ENCODE measurements around the gene NHERF2.

Gene NHERF2

GRCh38 chr16:2026461-2027023 lies at the start of gene NHERF2:
NHERF2 (plus strand) TSS chr16:2026902; CDS start chr16:2027006, 104 bp downstream.
- no peak for DNase-seq

DNA sequence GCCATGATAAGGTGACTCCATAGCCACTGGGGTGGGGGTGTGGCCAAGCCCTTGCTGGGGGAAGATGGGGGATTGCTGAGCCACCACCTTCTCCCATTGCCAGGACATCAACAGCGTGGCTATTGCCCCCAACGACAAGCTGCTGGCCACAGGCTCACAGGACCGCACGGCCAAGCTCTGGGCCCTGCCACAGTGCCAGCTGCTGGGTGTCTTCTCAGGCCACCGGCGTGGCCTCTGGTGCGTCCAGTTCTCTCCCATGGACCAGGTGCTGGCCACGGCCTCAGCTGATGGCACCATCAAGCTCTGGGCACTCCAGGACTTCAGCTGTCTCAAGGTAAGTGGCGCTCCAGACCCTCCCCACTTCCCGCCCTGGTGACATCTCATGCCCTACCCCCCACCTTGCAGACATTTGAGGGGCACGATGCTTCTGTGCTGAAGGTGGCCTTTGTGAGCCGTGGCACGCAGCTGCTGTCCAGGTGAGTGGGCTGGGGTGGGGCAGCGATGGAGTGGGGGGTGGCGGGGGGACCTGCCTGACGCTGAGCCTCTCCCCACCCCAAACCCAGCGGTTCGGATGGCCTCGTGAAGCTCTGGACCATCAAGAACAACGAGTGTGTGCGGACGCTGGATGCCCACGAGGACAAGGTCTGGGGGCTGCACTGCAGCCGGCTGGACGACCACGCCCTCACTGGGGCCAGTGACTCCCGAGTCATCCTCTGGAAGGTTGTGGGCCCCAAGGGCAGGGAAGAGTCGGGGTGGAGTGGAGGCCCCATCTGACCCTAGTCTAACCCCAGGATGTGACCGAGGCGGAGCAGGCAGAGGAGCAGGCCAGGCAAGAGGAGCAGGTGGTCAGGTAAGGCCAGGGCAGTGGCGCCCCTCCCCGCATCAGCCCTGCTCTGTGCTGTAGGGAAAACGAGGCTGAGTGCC lies 49.5 kb upstream of the NHERF2 start:
- no peak for DNase-seq

GRCh38 chr16:1977875-1978268 lies 48.8 kb upstream of the NHERF2 start:
- no peak for DNase-seq

GRCh38 chr16:1978476-1979120 lies 48.1 kb upstream of the NHERF2 start:
- no peak for DNase-seq

DNA sequence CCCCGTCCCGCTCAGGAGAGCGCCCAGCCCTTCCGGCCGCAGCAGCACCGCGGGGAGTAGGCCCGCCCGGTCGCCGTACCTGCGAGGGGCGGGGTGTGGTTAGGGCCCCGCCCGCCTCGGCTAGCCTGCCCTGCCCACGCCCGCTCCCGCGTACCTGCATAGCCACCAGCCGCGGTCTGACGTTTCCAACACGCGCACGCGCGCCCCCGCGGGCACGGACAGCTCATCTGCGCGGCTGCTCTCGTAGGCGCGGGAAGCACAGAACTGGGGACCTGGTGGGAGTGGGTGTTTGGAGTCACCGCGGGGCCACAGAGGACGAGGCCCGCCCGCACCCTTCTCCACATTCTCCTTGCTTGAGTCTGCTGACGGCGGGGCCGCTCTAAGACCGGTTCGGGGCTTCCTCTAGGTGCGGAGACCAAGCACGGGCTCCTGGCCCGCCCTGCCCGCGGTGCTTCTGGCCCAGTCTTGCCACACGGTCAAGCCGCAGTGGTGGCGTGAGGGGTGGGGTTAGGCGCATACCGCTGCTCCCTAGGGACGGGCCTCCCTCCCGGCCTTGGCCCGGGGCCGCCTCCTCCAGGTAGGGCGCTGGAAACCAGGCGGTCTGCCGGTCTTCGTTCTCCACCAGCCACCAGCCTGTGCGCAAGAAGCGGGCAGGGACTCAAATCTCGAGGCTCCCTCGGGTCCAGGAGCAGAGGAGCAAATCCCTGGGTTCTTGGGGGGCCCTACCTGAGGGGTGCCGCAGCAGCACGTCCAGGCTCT lies 47.3 kb upstream of the NHERF2 start:
- peak; percentile 30 for DNase-seq

DNA sequence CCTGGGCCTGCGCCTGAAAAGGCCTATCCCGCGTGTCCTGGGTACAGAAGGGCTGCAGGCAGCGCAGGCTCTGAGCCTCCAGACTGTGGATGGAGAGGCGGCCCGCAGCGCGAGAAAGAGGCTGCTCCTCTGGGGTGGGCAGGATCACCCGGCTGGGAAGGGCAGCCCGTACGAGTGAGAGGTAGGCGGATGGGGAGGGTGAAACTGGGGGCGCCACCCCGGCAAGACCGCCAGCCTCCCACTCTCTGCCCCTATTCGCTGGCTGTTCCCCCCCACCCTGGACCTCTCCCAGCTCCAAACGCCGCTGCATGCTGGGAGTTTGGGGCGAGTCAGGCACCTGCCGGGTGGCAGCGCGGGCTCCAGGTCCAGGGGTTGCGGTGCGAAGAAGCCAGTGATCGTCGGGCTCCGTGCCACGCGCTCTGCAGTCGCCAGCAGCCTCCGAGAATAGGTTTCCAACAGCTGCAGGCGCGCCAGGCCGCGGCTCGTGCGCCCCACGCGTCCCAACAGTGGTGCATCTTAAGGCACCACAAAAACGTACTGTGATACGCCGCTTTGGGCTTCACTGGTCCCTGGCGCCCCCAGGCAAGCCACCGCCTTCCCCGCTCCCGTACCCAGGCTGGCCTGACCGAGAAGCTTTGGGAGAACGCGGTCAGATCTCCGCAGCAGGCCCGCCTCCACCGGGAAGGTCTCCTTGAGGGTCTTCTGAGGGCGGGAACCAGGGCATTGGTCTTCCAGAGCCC lies 46.5 kb upstream of the NHERF2 start:
- peak; percentile 43 for DNase-seq

DNA sequence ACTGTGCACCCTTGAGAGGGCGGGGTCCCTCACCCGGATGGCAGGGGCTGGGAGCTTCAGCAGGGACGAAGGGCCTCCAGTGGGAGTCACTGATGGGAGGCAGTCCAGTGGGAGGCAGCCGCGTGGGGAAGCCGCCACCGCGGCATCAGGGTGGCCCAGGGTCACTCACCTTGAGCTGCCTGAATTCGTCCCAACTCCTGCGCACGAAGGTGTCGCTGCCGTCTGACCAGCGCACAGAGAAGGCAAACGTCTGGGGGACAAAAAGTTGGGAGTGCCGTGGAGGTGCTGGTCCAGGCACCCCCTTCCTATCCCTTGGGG lies 46.0 kb upstream of the NHERF2 start:
- DNase-seq = no peak

DNA sequence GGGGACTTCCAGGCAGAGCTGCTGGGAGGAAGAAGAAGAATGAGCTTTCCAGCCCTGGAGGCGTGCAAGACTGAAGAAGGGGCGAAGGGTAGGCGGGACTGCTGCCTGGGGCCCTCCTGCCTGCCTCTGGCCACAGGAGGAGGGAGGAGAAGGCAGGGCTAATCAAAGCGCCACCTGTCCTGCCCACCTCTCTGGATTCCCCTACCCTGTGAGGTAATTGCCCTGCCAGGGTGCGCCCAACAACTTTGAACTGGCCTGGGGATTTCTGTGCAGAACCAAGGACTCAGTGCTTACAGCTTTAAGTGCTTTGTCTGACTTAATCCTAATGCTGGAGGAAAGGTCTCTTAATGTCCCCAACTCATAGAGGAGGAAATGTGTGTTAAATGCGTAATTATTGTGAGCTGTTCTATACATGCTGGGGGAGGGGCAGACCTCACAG lies 45.3 kb upstream of the NHERF2 start, which contains the start of gene NOXO1:
Gene NOXO1, minus strand, starts transcription at position 72 of the 439 bp plus-strand sequence. CDS start 290 bp downstream, outside the sequence.
- DNase-seq = peak; percentile 30

DNA sequence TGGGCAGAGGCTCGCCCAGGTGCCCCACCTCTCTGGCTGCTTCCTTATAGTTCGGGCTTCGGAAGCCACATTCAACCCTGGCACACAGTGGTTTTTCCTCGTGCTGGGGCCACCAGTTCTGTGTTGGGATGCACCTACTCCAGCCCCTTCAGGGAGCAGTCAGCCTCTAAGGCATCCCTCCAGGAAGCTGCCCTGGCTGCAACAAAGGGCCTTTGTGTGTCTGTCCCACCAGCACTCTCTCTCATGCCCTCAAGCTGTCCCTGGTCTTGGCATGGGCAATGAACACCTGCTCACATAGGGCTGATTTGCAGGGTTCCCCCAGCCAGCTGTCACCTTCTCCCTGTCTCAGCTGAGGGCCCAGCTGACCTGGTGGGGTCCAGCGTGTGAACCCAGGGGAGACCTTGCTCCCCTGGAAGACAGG lies 44.7 kb upstream of the NHERF2 start:
- DNase-seq = peak; percentile 38

GRCh38 chr16:1982991-1983543 lies 43.6 kb upstream of the NHERF2 start:
- no peak for DNase-seq

- peak; percentile 96 for DNase-seq
These were observed 43.0 kb upstream of the NHERF2 start, which contains the start of gene GFER for GRCh38 chr16:1983544-1984346. GFER (plus strand) TSS chr16:1984193; CDS start chr16:1984219, 26 bp downstream.

- no peak for DNase-seq
These were observed 42.1 kb upstream of the NHERF2 start for GRCh38 chr16:1984347-1985225.

DNA sequence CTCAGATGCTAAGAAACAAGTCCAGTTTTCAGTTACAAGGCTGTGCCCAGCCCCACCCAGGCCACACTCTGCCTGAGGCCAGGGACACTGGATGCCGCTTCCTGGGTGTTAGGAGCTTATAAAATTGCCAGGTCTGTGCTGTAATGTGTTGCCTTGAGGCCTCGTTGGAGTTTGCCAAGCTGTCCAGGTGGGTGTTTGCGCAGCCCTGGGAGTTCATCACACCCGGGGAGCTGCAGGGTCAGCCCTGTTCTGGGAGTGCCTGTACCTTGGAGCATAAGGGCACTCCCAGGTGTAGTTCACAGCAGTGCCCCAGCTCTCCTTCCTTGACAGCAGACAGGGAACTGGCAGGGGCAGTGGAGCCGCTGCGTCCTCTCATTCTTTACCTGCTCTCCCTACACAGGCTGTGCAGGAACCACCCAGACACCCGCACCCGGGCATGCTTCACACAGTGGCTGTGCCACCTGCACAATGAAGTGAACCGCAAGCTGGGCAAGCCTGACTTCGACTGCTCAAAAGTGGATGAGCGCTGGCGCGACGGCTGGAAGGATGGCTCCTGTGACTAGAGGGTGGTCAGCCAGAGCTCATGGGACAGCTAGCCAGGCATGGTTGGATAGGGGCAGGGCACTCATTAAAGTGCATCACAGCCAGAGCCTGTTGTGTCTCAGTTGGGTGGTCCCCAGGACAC lies 41.1 kb upstream of the NHERF2 start:
- no peak for DNase-seq

- DNase-seq = no peak
These were observed 39.5 kb upstream of the NHERF2 start for GRCh38 chr16:1987198-1987597.

DNA sequence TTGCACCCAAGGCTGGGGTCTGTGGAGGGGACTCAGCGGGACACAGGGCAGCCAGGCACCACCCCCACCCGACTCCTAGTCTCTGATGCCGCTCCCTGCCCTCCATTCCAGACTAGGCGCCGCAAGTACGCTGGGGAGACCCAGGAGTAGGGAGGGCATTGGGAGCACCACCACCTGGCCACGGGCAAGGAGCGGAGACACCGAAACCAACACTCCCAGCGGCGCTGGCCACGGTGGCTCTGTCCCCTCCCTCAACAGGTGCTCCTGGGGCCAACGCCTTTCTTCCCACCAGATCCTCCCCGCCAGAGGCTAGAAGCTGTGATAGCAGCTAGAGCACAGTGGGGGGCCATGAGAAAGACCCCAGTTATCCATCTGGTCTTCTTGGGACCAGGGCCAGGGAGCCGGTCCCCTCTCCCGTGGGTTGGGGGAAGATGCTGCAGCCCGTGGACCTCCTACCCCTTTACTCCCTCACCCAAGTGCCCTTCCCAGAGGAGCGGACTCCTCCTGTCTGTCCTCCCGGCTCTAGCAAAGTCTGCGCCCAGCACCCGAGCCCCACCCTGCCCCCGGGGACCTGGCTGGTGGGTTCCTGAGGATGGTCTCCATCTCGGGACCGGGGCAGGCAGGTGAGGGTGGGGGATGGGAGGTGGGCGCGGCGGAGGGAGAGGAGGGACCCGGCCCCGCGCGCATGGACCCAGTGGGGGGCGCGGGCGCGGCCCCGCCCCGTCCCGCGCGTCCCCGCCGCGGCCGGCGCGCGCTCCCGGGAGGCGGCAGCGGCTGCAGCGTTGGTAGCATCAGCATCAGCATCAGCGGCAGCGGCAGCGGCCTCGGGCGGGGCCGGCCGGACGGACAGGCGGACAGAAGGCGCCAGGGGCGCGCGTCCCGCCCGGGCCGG lies 37.2 kb upstream of the NHERF2 start, which contains the start of gene SYNGR3:
Gene SYNGR3, plus strand, starts transcription at position 762 of the 892 bp plus-strand sequence. CDS start 133 bp downstream, outside the sequence.
- DNase-seq = peak; percentile 49

- no peak for DNase-seq
These were observed 36.7 kb upstream of the NHERF2 start for GRCh38 chr16:1990101-1990350.

DNA sequence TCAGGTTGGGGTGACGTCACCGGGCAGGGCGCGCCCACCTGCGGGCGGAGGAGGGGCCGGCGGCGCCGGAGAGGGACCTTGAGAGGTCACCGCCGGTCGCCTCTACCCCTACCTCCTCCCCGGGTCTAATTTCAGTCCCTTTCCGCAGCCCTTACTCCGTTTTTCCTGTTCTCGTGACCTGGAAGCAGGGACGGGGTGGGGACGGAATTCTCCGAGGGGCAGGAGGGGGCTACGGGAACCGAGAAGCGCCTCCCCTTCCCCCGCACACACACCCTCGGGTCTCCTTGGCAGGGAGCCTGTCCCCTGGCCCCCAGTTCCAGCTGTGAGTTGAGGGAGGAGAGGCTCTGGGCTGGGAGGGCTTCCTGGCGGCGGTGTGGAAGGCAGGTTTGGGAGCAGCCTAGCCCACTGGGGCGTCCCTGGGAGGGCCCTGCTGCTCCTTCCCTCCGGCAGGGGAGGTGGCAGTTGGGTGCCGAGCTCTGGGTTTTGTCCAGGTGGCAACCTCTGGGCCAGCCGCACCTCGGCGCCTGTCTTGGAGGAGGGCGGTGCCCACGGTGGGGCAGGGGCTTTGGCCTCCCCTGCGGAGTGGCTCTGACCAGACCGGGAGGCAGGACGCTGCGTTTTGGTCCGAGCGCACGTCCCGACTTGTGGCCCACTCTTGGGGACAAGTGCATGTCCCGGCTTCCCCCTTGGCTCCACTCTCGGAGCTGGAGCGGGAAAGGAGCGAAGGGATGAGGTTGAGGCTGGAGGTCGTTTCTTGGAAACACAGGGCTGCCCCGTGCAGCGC lies 36.2 kb upstream of the NHERF2 start:
- DNase-seq = peak; percentile 44

Measured in eye (tissue), 1 donor.